Motor neuron (in vitro differentiated cells): ENCODE measurements around the gene TBCK. TPM values are rescaled to one million over a fixed set of nuclear protein-coding genes. Genes with fewer than 3 reads are reported as not detected.

Experiments
- ATAC-seq, 8 experiments: fragments of 200-7000 bp; cut with Tn5 transposase; replicated peaks in 6 of 8; 2 replicates each; pipeline ENCODE4 v1.8.0; 2021; ENCODE audit warnings: mild to moderate bottlenecking in 8 of 8, moderate library complexity in 8 of 8
- H3K27ac ChIP-seq, 2 donors: fragments of 250-450 bp; sonication (Bioruptor Pico); 2 replicates each; pipeline ENCODE4 v1.9.0; 2021; ENCODE audit warnings: antibody characterized with exemption in 2 of 2, mild to moderate bottlenecking in 2 of 2, moderate library complexity in 1 of 2
- H3K4me1 ChIP-seq, 2 donors: fragments of 250-450 bp; sonication (Bioruptor Pico); replicated peaks in 1 of 2; 2 replicates each; pipeline ENCODE4 v1.6.1; 2021; ENCODE audit warnings: antibody characterized with exemption in 2 of 2, mild to moderate bottlenecking in 2 of 2, moderate library complexity in 1 of 2
- H3K4me3 ChIP-seq, 5 donors: fragments of 250-450 bp; sonication (Bioruptor Pico); 2 replicates each; pipeline ENCODE4 v1.9.0; 2021; ENCODE audit warnings: antibody characterized with exemption in 5 of 5, mild to moderate bottlenecking in 5 of 5, moderate library complexity in 4 of 5
- WGBS, 10 experiments: fragments of 450-650 bp; shearing (Covaris generic); methylation state at CpG; one replicate each; pipeline ENCODE4 v1.0.0; 2022; 5-methylcytosine and 5-hydroxymethylcytosine counted together
- in situ Hi-C, 9 experiments: fragments of 400-800 bp; cut with MboI; loops; one replicate each; pipeline ENCODE4 v1.15.0; 2021; ENCODE audit warnings: low sequenced_read_pairs in 9 of 9, low pct_unique_long_range_greater_than_20kb in 2 of 9; ENCODE audit not compliant: unreplicated experiment in 9 of 9
- total RNA-seq, 8 experiments: library from RNA; unstranded; fragments of 300-600 nt; gene quantifications; 2 replicates each; pipeline versions ENCODE4 v1.2.3 to v1.2.4, GENCODE V29; 2022

The TBCK gene
- total RNA-seq, 8 experiments from 2014 or later: 26.1 to 57.4 (median 38.4) TPM

GRCh38 chr4:106032851-106033286 is 283.1 kb downstream of the TBCK start:
- H3K4me3 ChIP-seq: no peak overlapping the region
- in situ Hi-C loops: no loop called here
- peak in 4 of 8 experiments; percentile 18 to 94 (median 30) for ATAC-seq
- no peak overlapping the region for H3K27ac ChIP-seq
- H3K4me1 ChIP-seq: no peaks in the 10 kb centered on the region
- 14 to 100% methylated on average over 1 of the region's 1 CpG; no CpG with 5 or more reads in 8 of the 10 experiments for WGBS, 10 experiments

- Histone ChIP-seq H3K4me1 (no peaks in the 10 kb centered on the region), H3K4me3 (no peak overlapping the region), H3K27ac (no peak overlapping the region)
- in situ Hi-C loops: no loop called here
- ATAC-seq: no peak
- 33 to 94% (median 92%) methylated on average over 1 to 2 of the region's 2 CpGs; no CpG with 5 or more reads in 5 of the 10 experiments for WGBS, 10 experiments
These were observed 293.6 kb downstream of the TBCK start for GRCh38 chr4:106022454-106022853.

GRCh38 chr4:106021737-106022410 is 294.1 kb downstream of the TBCK start:
- in situ Hi-C loops: no loop called here
- WGBS, 10 experiments: 36 to 100% (median 84%) methylated on average over 1 to 5 of the region's 5 CpGs; no CpG with 5 or more reads in 2 of the 10 experiments

GRCh38 chr4:106019771-106020170 is 296.2 kb downstream of the TBCK start:
- H3K27ac ChIP-seq: no peak overlapping the region
- ATAC-seq: no peak
- in situ Hi-C loops: no loop called here
- H3K4me1 ChIP-seq: no peaks in the 10 kb centered on the region
- no peak overlapping the region for H3K4me3 ChIP-seq

More at GRCh38 chr4:106021737-106022410, 294.1 kb downstream of the TBCK start:
- Histone ChIP-seq H3K4me3 (no peak overlapping the region), H3K4me1 (no peaks in the 10 kb centered on the region), H3K27ac (no peak overlapping the region)
- no peak for ATAC-seq

- in situ Hi-C loops: no loop called here
- Histone ChIP-seq H3K4me1 (no peaks in the 10 kb centered on the region), H3K4me3 (no peak overlapping the region), H3K27ac (no peak overlapping the region)
- ATAC-seq: no peak
- WGBS, 10 experiments: 29 to 100% (median 78%) methylated on average over 1 to 3 of the region's 5 CpGs; no CpG with 5 or more reads in 2 of the 10 experiments
These were observed 298.0 kb downstream of the TBCK start for GRCh38 chr4:106017975-106018374.

- 40 to 100% (median 92%) methylated on average over 1 of the region's 1 CpG; no CpG with 5 or more reads in 2 of the 10 experiments for WGBS, 10 experiments
- Histone ChIP-seq H3K27ac (no peak overlapping the region), H3K4me1 (no peaks in the 10 kb centered on the region), H3K4me3 (no peak overlapping the region)
- in situ Hi-C loops: no loop called here
- no peak for ATAC-seq
These were observed 304.6 kb downstream of the TBCK start for GRCh38 chr4:106011387-106011786.

GRCh38 chr4:106010761-106011160 is 305.2 kb downstream of the TBCK start:
- Histone ChIP-seq H3K4me3 (no peak overlapping the region), H3K27ac (no peak overlapping the region), H3K4me1 (no peaks in the 10 kb centered on the region)
- no peak for ATAC-seq
- in situ Hi-C loops: no loop called here
- WGBS, 10 experiments: 8 to 100% (median 81%) methylated on average over 2 of the region's 2 CpGs

GRCh38 chr4:106002994-106003393 is 313.0 kb downstream of the TBCK start:
- Histone ChIP-seq H3K4me3 (no peak overlapping the region), H3K27ac (no peak overlapping the region), H3K4me1 (peaks cover 0 to 3% of the 10 kb centered on the region in 2 donors)
- in situ Hi-C loops: no loop called here
- no peak for ATAC-seq
- 0 to 94% (median 75%) methylated on average over 1 to 2 of the region's 2 CpGs; no CpG with 5 or more reads in 3 of the 10 experiments for WGBS, 10 experiments

GRCh38 chr4:105998171-105999063 is 317.6 kb downstream of the TBCK start:
- Histone ChIP-seq H3K4me1 (peaks cover 0 to 3% of the 10 kb centered on the region in 2 donors), H3K27ac (no peak overlapping the region), H3K4me3 (no peak overlapping the region)
- no peak for ATAC-seq
- in situ Hi-C loops: no loop called here
- WGBS, 10 experiments: 9 to 86% (median 36%) methylated on average over 1 to 7 of the region's 7 CpGs; no CpG with 5 or more reads in 2 of the 10 experiments

GRCh38 chr4:105996845-105997244 is 319.2 kb downstream of the TBCK start:
- Histone ChIP-seq H3K4me3 (no peak overlapping the region), H3K27ac (no peak overlapping the region), H3K4me1 (peaks cover 0 to 3% of the 10 kb centered on the region in 2 donors)
- 20 to 100% (median 84%) methylated on average over 1 to 7 of the region's 7 CpGs; no CpG with 5 or more reads in 2 of the 10 experiments for WGBS, 10 experiments
- ATAC-seq: no peak
- in situ Hi-C loops: no loop called here

- ATAC-seq: peak in 2 of 8 experiments; percentile 53 to 79
- 0 to 92% (median 80%) methylated on average over 1 to 5 of the region's 5 CpGs; no CpG with 5 or more reads in 1 of the 10 experiments for WGBS, 10 experiments
- in situ Hi-C loops: no loop called here
These were observed 321.0 kb downstream of the TBCK start for GRCh38 chr4:105994841-105995501.

GRCh38 chr4:105994061-105994460 is 321.9 kb downstream of the TBCK start:
- 0 to 96% (median 64%) methylated on average over 1 to 6 of the region's 6 CpGs; no CpG with 5 or more reads in 2 of the 10 experiments for WGBS, 10 experiments
- H3K4me3 ChIP-seq: no peak overlapping the region
- H3K4me1 ChIP-seq: peaks cover 0 to 3% of the 10 kb centered on the region in 2 donors
- in situ Hi-C loops: no loop called here
- peak in 1 of 8 experiments; percentile 54 for ATAC-seq
- H3K27ac ChIP-seq: no peak overlapping the region

More at GRCh38 chr4:105994841-105995501, 321.0 kb downstream of the TBCK start:
- Histone ChIP-seq H3K4me3 (no peak overlapping the region), H3K4me1 (peaks cover 0 to 3% of the 10 kb centered on the region in 2 donors), H3K27ac (no peak overlapping the region)
